HG03095 (cell line): ENCODE results near the gene IQSEC1.

Experiments
- ATAC-seq: cut with Tn5 transposase; IDR thresholded peaks from one replicate; pipeline ENCODE4 v1.9.1; 2021; ENCODE audit warnings: moderate library complexity; ENCODE audit not compliant: unreplicated experiment

Gene IQSEC1

GRCh38 chr3:12972781-12973702, 100.2 kb downstream of the IQSEC1 start:
- ATAC-seq, result no peak

- ATAC-seq, result no peak
Measured at GRCh38 chr3:12972043-12972442, 101.2 kb downstream of the IQSEC1 start.

- ATAC-seq, result no peak
Measured at GRCh38 chr3:12970684-12971083, 102.5 kb downstream of the IQSEC1 start.

GRCh38 chr3:12969486-12969885, 103.7 kb downstream of the IQSEC1 start:
- ATAC-seq, result no peak

- no peak for ATAC-seq
Measured at GRCh38 chr3:12968541-12968940, 104.7 kb downstream of the IQSEC1 start.

- peak; percentile 70 for ATAC-seq
Measured at GRCh38 chr3:12967606-12968351, 105.5 kb downstream of the IQSEC1 start.

GRCh38 chr3:12966847-12967605, 106.2 kb downstream of the IQSEC1 start:
- ATAC-seq, result peak; percentile 15

- ATAC-seq, result no peak
Measured at GRCh38 chr3:12965999-12966846, 107.0 kb downstream of the IQSEC1 start.

- ATAC-seq, result no peak
Measured at GRCh38 chr3:12964711-12965612, 108.3 kb downstream of the IQSEC1 start.

- no peak for ATAC-seq
Measured at GRCh38 chr3:12963922-12964701, 109.1 kb downstream of the IQSEC1 start.

GRCh38 chr3:12963231-12963896, 109.9 kb downstream of the IQSEC1 start:
- ATAC-seq, result no peak

- no peak for ATAC-seq
Measured at GRCh38 chr3:12962292-12962691, 110.9 kb downstream of the IQSEC1 start.

- ATAC-seq, result no peak
Measured at GRCh38 chr3:12961697-12962036, 111.6 kb downstream of the IQSEC1 start.

- ATAC-seq, result no peak
Measured at GRCh38 chr3:12961007-12961696, 112.1 kb downstream of the IQSEC1 start.

- ATAC-seq, result no peak
Measured at GRCh38 chr3:12960497-12960896, 112.7 kb downstream of the IQSEC1 start.

- ATAC-seq, result no peak
Measured at GRCh38 chr3:12959838-12960378, 113.3 kb downstream of the IQSEC1 start.

- ATAC-seq, result no peak
Measured at GRCh38 chr3:12959410-12959809, 113.8 kb downstream of the IQSEC1 start.
